ENCODE data around the gene ITIH4.

- TF ChIP-seq POLR2A (IDR thresholded peaks at IDR 0.05), result no peak
- no peak for TF ChIP-seq CTCF (IDR thresholded peaks at IDR 0.05)
Observed at GRCh38 chr3:52798376-52798977, 32.0 kb downstream of the ITIH4 start.

Data from thyroid gland (tissue), 4 donors.